Measurements from ENCODE around the gene NALCN.

DNA sequence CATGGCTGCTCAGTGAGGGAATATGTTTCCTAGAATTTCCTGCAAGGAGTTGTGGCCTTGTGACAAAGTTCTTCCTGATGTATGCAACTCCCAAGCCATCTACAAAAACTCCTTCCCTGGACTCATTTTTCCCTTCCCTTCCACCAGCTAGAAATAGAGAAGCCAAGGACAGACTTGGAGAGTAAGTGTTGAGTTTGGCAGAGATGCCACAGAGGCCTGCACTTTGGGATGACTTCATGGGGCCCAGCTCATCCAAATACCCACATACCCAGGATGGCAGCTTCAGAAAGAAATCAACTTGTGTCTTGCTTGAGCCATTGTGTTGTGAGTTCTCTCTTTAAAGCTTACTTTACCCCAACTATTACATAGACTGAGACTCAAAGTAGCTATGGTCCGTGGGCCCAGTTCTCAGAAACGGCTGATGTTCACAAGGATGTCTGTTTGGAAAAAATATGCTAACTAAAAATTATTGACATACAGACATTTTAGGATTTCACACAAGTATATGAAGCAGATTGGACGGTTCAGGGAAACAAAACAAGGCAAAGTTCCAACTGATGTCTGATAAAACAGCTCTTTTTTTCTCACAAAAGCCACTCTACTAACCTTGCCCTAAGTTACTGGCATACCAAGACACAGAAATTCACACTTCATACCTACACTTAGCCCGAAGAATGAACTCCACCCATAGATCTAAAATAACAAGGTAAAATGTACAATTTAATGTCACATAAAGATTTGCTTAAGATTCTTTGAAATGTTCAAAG is 107.9 kb downstream of the NALCN start:
- no peak for TF ChIP-seq CTCF (IDR thresholded peaks at IDR 0.05)
- TF ChIP-seq POLR2A (IDR thresholded peaks at IDR 0.05) = no peak

Measured in prostate gland (tissue), 2 donors.